K562 (cell line): ENCODE data around the gene HSD17B10. TPM values are rescaled to one million over a fixed set of nuclear protein-coding genes. Genes with fewer than 3 reads are reported as not detected.

Source experiments
- CSDE1 ChIP-seq, 2 experiments: fragments of 450-650 bp; IDR thresholded peaks; 2 replicates each; pipeline ENCODE4 v1.6.1; 2016; ENCODE audit warnings: mild to moderate bottlenecking in 1 of 2
- FOXP1 ChIP-seq: sonication (generic); formaldehyde crosslinking; IDR thresholded peaks from 2 replicates; pipeline ENCODE4 v1.8.0; 2022; ENCODE audit warnings: mild to moderate bottlenecking, missing genetic modification reagents
- ILF3 ChIP-seq: fragments of 450-650 bp; IDR thresholded peaks from 2 replicates; pipeline ENCODE4 v1.6.1; 2018; ENCODE audit warnings: antibody characterized with exemption, mild to moderate bottlenecking, moderate library complexity, borderline replicate concordance
- LCOR ChIP-seq: sonication (generic); formaldehyde crosslinking; IDR thresholded peaks from 2 replicates; pipeline ENCODE4 v1.8.0; 2022; ENCODE audit warnings: mild to moderate bottlenecking, missing genetic modification reagents
- MED1 ChIP-seq: sonication (generic); formaldehyde crosslinking; IDR thresholded peaks from 2 replicates; pipeline ENCODE4 v1.8.1; 2023; ENCODE audit warnings: missing genetic modification reagents, borderline replicate concordance
- NFE2 ChIP-seq: IDR thresholded peaks from 2 replicates; pipeline ENCODE4 v1.6.1; 2014; ENCODE audit warnings: antibody characterized with exemption, low read depth
- RFX5 ChIP-seq: IDR thresholded peaks from 2 replicates; pipeline ENCODE4 v1.6.1; 2011; ENCODE audit warnings: low read depth, mild to moderate bottlenecking, improper control_type of control experiment, low read length
- SIN3A ChIP-seq, 2 experiments: fragments of 150-350 bp in 1 of 2; IDR thresholded peaks; 2 replicates each; pipeline ENCODE4 v1.6.1; 2011 to 2016; ENCODE audit warnings: borderline replicate concordance in 2 of 2, low read depth in 2 of 2, low read length in 2 of 2, mild to moderate bottlenecking in 2 of 2, moderate library complexity in 2 of 2; ENCODE audit not compliant: control insufficient read depth in 1 of 2
- SMAD3 ChIP-seq: fragments of 450-650 bp; formaldehyde crosslinking; conservative IDR thresholded peaks from 2 replicates; pipeline ENCODE4 v1.4.0; 2020; ENCODE audit warnings: mild to moderate bottlenecking
- SOX6 ChIP-seq: fragments of 450-650 bp; IDR thresholded peaks from 2 replicates; pipeline ENCODE4 v1.6.1; 2014; ENCODE audit warnings: mild to moderate bottlenecking
- SRSF9 ChIP-seq: fragments of 200-400 bp; formaldehyde crosslinking; IDR thresholded peaks from 2 replicates; pipeline ENCODE4 v1.6.1; 2017; ENCODE audit warnings: low read depth, low read length, borderline replicate concordance
- TBL1XR1 ChIP-seq, 2 experiments: IDR thresholded peaks; 2 replicates each; pipeline ENCODE4 v1.6.1; 2012; ENCODE audit warnings: improper control_type of control experiment in 2 of 2, low read length in 2 of 2, mild to moderate bottlenecking in 1 of 2
- TRIM24 ChIP-seq, 2 experiments: fragments of 450-650 bp; IDR thresholded peaks; 2 replicates each; pipeline ENCODE4 v1.6.1; 2016
- ZNF239 ChIP-seq: fragments of 250-450 bp; sonication (Bioruptor Pico); IDR thresholded peaks from 2 replicates; pipeline ENCODE4 v1.4.0; 2020; ENCODE audit warnings: mild to moderate bottlenecking
- ZNF263 ChIP-seq: sonication (generic); formaldehyde crosslinking; IDR thresholded peaks from 2 replicates; pipeline ENCODE4 v1.8.0; 2022; ENCODE audit warnings: mild to moderate bottlenecking, missing genetic modification reagents, borderline replicate concordance
- ZNF311 ChIP-seq: fragments of 250-450 bp; sonication (Bioruptor Pico); IDR thresholded peaks from 2 replicates; pipeline ENCODE4 v1.4.0; 2020; ENCODE audit warnings: mild to moderate bottlenecking, moderate library complexity
- ZNF584 ChIP-seq: fragments of 200-800 bp; sonication (Bioruptor generic); IDR thresholded peaks from 2 replicates; pipeline ENCODE4 v1.6.1; 2016; ENCODE audit warnings: low read depth, mild to moderate bottlenecking, missing genetic modification characterization, missing compliant biosample characterization
- polyA plus RNA-seq, 8 experiments: library from polyadenylated mRNA; depleted of rRNA in 4 of 8; stranded (reverse) in 5 of 8; unstranded in 3 of 8; fragments of >200 nt; fragmentation: Nextera tagmentation in 2 of 8; fragmentation: Illumina TruSeq in 1 of 8; extraction: Ambion mirVana in 2 of 8; extraction: Trizol in 1 of 8; gene quantifications; 2 replicates each; pipeline versions ENCODE4 v1.2.1 to v1.2.3, GENCODE V29; 2011 to 2014; ENCODE audit warnings: inconsistent platforms in 1 of 8, missing spikeins in 1 of 8
- total RNA-seq, 7 experiments: library from RNA; depleted of rRNA in 6 of 7; stranded (reverse); fragments of >200 nt in 6 of 7; fragmentation: Illumina TruSeq in 2 of 7; extraction: Trizol in 2 of 7; gene quantifications; 2 replicates each; pipeline versions ENCODE4 v1.2.1 to v1.2.3, GENCODE V29; 2011 to 2021; ENCODE audit warnings: low replicate concordance in 1 of 7
- TF ChIP-seq, protein P1 (sequence below): fragments of 250-450 bp; sonication (Bioruptor Pico); IDR thresholded peaks from 2 replicates; pipeline ENCODE4 v1.5.0; 2021; ENCODE audit warnings: mild to moderate bottlenecking, borderline replicate concordance
- TF ChIP-seq, protein P2 (sequence below): fragments of 450-650 bp; IDR thresholded peaks from 2 replicates; pipeline ENCODE4 v1.6.1; 2016; ENCODE audit warnings: missing biosample characterization, missing genetic modification characterization
- TF ChIP-seq, protein P3 (sequence below): sonication (generic); formaldehyde crosslinking; IDR thresholded peaks from 2 replicates; pipeline ENCODE4 v1.8.1; 2022; ENCODE audit warnings: missing genetic modification reagents
- TF ChIP-seq, protein P4 (sequence below): fragments of 250-450 bp; sonication (Bioruptor Pico); IDR thresholded peaks from 2 replicates; pipeline ENCODE4 v1.4.0; 2020; ENCODE audit warnings: mild to moderate bottlenecking, moderate library complexity, borderline replicate concordance

The HSD17B10 gene
- total and polyA plus RNA-seq, 9 of the 15 experiments (the other 6 are each of a cell fraction or from before 2014, with no cell fraction given) = 45.3 to 221 (median 186) TPM

DNA sequence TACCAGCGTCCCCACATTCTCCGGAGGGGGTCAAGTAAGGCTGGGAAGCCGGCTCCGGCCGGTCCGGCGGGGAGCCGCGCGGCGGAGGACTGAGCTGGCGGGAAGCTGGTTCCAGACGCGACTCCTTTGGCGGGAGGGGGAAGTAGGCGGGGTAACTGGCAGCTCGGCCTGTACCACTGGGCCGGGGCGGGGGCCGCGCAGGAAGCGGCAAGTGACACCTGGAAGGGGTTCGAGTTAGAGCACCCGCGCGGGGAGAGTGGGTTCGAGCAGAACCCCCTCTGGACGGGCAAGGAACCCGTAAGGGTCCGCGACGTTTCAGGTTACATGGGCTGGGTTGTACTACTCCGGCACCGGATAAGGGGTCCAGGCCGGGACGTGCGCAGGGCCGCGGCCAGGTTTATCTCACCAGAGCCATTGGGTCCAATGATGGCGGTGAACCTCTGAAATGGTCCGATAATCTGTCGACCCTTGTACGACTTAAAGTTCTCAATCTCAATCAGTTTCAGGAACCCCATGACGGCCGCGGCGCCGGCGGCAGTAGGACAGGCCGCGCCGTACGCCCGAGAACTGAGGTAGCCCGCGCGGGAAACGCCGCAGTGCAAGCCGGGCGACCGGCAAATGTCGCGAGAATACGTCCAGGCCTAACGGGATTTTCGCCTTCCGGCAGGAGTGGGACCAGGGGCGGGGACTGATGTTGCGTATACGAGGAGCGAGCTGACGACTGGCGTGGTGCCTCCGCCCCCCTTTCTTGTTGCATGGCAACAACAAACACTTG lies 11.9 kb downstream of the HSD17B10 start, which contains the start of gene SMC1A (continued):
- TF ChIP-seq, protein P1, sequence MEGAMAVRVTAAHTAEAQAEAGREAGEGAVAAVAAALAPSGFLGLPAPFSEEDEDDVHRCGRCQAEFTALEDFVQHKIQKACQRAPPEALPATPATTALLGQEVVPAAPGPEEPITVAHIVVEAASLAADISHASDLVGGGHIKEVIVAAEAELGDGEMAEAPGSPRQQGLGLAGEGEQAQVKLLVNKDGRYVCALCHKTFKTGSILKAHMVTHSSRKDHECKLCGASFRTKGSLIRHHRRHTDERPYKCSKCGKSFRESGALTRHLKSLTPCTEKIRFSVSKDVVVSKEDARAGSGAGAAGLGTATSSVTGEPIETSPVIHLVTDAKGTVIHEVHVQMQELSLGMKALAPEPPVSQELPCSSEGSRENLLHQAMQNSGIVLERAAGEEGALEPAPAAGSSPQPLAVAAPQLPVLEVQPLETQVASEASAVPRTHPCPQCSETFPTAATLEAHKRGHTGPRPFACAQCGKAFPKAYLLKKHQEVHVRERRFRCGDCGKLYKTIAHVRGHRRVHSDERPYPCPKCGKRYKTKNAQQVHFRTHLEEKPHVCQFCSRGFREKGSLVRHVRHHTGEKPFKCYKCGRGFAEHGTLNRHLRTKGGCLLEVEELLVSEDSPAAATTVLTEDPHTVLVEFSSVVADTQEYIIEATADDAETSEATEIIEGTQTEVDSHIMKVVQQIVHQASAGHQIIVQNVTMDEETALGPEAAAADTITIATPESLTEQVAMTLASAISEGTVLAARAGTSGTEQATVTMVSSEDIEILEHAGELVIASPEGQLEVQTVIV (CRISPR knock-in tag) = no peak
- TF ChIP-seq ZNF584 (no peak), ILF3 (no peak), NFE2 (no peak), SIN3A (IDR thresholded peaks at IDR 0.05; ENCODE audit: borderline replicate concordance in 2 of 2, control insufficient read depth in 1 of 2, low read depth in 2 of 2, low read length in 2 of 2) (peak; percentile 21 to 53; a peak in 1 of 4 replicates), TBL1XR1 (IDR thresholded peaks at IDR 0.05; ENCODE audit: low read length in 2 of 2) (no peak), SRSF9 (no peak), SMAD3 (CRISPR knock-in tag) (no peak), ZNF311 (CRISPR knock-in tag) (no peak), LCOR (CRISPR knock-in tag) (peak; percentile 31; the same call in 1 of the 2 replicates), TRIM24 (IDR thresholded peaks at IDR 0.05) (peak in 1 of 2 experiments; percentile 37; a peak in 2 of 4 replicates), MED1 (no peak), RFX5 (no peak), ZNF263 (CRISPR knock-in tag) (no peak), CSDE1 (IDR thresholded peaks at IDR 0.05) (no peak), SOX6 (no peak), FOXP1 (CRISPR knock-in tag) (no peak), ZNF239 (no peak)
- TF ChIP-seq, protein P2, sequence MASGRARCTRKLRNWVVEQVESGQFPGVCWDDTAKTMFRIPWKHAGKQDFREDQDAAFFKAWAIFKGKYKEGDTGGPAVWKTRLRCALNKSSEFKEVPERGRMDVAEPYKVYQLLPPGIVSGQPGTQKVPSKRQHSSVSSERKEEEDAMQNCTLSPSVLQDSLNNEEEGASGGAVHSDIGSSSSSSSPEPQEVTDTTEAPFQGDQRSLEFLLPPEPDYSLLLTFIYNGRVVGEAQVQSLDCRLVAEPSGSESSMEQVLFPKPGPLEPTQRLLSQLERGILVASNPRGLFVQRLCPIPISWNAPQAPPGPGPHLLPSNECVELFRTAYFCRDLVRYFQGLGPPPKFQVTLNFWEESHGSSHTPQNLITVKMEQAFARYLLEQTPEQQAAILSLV (tag) = no peak
- TF ChIP-seq, protein P3, sequence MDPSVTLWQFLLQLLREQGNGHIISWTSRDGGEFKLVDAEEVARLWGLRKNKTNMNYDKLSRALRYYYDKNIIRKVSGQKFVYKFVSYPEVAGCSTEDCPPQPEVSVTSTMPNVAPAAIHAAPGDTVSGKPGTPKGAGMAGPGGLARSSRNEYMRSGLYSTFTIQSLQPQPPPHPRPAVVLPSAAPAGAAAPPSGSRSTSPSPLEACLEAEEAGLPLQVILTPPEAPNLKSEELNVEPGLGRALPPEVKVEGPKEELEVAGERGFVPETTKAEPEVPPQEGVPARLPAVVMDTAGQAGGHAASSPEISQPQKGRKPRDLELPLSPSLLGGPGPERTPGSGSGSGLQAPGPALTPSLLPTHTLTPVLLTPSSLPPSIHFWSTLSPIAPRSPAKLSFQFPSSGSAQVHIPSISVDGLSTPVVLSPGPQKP = no peak
- TF ChIP-seq, protein P4, sequence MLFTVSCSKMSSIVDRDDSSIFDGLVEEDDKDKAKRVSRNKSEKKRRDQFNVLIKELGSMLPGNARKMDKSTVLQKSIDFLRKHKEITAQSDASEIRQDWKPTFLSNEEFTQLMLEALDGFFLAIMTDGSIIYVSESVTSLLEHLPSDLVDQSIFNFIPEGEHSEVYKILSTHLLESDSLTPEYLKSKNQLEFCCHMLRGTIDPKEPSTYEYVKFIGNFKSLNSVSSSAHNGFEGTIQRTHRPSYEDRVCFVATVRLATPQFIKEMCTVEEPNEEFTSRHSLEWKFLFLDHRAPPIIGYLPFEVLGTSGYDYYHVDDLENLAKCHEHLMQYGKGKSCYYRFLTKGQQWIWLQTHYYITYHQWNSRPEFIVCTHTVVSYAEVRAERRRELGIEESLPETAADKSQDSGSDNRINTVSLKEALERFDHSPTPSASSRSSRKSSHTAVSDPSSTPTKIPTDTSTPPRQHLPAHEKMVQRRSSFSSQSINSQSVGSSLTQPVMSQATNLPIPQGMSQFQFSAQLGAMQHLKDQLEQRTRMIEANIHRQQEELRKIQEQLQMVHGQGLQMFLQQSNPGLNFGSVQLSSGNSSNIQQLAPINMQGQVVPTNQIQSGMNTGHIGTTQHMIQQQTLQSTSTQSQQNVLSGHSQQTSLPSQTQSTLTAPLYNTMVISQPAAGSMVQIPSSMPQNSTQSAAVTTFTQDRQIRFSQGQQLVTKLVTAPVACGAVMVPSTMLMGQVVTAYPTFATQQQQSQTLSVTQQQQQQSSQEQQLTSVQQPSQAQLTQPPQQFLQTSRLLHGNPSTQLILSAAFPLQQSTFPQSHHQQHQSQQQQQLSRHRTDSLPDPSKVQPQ (CRISPR knock-in tag) = no peak
